ENCODE measurements around the gene UCK1.
A peak's percentile ranks its signal among the peaks of the same experiment; 100 is the strongest.

UCK1 gene

DNA sequence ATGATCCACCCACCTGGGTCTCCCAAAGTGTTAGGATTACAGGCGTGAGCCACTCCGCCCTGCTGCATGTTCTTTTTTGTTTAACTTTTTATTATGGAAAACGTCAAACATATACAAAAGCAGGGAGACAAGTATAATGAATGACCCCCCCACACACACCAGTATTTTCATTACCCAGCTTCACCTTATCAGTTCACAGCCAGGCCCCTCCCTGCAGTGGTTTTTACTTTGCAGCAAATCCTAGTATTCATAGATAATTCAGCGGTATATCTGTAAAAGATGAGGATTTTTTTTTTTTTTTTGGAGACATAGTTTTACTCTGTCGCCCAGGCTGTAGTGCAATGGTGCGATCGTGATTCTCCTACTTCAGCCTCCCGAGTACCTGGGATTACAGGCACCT lies 26.1 kb downstream of the UCK1 start:
- TF ChIP-seq POLR2A (IDR thresholded peaks at IDR 0.05; ENCODE audit: low read depth, low read length), result no peak
- DNase-seq (ENCODE audit: insufficient read length, low spot score), result no peak
- FAIRE-seq, result no peak

DNA sequence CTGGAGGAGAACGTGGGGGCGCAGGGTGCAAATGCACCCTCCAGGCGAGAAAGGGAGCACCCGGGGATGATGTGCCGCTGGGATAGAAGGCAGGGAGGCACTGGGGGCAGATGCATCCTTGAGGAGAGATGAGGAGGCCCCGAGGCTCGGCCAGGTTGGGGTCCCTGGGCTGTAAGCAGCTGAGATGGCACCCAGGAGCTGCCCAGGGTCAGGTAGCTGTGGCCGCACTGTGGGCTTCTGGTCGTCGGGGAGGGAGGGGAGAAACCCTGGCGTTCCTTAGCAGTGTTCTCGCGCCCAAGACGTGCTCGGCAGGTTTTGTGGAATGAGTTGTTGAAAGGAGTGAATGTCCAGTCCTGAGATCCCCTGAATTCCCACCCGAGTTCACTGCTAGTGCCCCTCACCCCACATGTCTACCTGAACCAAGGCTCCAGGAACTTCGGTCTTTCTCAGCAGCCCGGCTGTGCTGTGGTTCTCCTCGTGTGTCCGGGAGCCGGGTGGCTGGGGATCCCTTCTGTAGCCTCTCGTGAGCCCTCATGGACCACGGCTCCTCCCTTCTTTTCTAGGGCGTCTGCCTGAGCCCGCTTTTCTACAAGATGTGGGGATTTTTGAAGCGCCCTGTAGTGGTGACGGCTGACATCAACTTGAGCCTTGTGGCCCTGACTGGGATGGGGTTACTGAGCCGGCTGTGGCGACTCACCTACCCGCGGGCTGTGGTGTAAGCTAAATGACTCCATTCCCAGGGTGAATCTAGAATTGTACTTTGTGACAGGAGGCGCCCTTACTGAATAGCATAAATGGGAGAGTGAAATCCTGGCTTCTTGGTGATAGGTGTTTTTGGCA lies 27.2 kb downstream of the UCK1 start:
- DNase-seq (ENCODE audit: insufficient read length, low spot score) (no peak), FAIRE-seq (no peak)
- TF ChIP-seq POLR2A (IDR thresholded peaks at IDR 0.05; ENCODE audit: low read depth, low read length), result no peak

DNA sequence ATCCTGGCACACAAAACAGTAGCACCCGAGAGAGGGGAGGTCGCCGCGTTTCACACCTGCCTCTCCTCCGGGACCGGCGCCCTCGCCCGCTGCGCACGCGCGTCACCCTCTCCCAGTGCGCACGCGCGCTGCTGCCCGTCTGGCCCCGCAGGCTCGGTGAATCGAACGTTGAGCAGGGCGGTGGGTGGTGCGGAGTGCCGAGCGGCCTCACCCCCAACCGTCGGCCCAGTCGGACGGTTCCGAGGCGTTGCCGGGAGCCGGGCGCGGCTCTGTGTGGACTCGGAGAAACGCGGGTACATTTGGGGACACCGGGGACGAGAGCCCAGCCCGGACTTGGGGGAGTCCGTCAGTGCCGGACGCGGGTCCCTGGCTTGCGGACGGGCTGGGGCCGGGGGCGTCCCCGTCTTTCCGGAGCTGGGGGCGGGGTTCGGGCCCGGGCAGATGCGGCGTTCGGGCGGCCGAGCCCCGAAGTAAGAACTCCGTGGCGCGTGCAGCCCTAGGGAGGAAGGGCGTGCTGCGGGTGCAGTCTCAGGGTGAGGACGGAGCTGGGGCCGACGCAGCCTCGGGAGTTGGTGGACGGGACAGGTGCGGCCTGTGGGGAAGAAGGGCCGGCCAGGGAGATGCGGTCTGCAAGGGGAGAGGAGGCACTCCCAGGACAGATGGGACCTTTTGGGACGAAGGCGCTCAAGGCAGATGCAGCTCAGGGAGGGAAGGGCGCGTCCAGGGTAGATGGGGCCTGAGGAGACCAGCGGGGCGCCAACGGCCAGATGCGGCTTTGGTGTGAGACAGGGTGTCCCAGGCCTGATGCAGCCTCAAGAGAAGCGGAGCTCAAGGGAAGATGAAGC lies 28.1 kb downstream of the UCK1 start, which contains the start of gene POMT1:
Gene POMT1 (plus strand): TSS at position 138 of the 845 bp plus-strand sequence. CDS start 1,301 bp downstream, outside the sequence.
- DNase-seq (ENCODE audit: insufficient read length, low spot score) (peak; percentile 46), FAIRE-seq (no peak)
- TF ChIP-seq POLR2A (IDR thresholded peaks at IDR 0.05; ENCODE audit: low read depth, low read length), result peak; percentile 35; the same call in 1 of the 2 replicates

DNA sequence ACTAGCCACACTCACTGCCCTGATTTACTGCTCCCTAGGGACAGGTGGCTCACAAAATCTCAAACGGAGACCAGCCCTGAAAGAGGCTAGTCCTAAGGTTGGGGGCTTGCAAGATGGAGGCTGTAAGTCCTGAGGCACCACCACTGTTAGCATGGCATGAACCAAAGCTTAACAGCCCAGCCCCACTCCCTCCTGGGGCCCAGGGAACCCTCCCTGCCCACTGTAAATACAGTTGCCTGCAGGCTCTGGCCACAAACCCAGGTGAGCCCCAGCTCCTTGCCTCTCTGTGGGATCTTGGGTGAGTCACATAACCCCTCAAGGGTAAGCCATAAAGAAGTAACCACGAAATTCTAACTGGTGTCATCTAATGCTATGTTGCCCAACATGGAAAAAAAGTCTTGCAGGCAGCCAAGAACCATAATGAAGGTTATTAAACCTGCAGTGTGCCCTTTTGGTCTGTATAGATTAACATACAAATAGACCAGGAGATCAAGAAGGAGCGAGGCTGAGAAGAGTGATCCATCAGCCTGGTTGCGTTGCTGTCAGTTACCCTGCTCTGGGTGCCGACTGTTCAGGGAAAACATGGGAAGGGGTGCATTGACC lies 30.0 kb downstream of the UCK1 start:
- FAIRE-seq (no peak), DNase-seq (ENCODE audit: insufficient read length, low spot score) (no peak)
- TF ChIP-seq POLR2A (IDR thresholded peaks at IDR 0.05; ENCODE audit: low read depth, low read length), result no peak

DNA sequence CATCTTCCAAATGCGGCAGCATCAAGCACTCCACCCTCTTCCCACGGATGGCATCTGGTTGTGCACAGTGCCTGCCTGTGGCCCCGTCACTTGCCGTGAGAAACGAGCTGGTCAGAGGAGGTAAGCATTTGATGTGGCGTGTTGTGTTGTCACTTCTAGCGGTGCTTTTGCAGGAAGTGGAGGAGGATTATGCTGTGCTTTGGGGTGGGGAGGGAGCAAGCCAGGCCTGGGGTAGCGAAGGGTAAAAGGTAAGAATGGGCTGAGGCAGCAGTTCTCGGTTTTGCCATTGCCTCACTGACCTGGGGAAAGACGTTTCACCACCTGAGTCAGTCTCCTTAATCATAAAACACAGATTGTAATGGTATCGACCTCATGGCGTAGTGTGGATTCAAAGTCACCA lies 30.7 kb downstream of the UCK1 start:
- no peak for TF ChIP-seq POLR2A (IDR thresholded peaks at IDR 0.05; ENCODE audit: low read depth, low read length)
- FAIRE-seq (no peak), DNase-seq (ENCODE audit: insufficient read length, low spot score) (no peak)

DNA sequence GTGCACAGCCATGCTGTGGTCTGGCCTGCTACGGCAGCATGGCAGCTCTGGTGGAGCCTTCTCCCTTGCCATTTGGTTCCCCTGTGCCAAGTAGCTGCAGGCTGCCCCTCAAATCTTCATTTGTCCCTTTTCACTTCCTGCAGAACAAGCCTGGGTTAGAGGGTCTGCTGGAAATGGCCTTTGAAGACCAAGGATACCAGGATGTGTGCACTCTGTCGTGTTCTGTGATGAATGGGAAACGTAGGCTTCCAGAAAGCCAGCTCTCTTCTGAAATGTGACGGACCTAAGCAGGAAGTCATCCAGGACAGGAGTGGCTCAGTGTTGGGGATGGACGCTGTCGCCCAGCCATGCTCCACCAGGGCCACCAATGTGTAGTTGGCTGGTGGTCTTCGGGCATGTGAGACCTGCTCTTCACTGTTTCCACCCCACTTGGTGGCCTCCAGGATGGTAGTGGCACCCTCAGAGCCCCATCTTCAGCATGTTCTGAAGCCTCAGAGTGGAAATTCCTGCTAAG lies 31.8 kb downstream of the UCK1 start:
- TF ChIP-seq POLR2A (IDR thresholded peaks at IDR 0.05; ENCODE audit: low read depth, low read length), result no peak
- no peak for FAIRE-seq
- no peak for DNase-seq (ENCODE audit: insufficient read length, low spot score)

DNA sequence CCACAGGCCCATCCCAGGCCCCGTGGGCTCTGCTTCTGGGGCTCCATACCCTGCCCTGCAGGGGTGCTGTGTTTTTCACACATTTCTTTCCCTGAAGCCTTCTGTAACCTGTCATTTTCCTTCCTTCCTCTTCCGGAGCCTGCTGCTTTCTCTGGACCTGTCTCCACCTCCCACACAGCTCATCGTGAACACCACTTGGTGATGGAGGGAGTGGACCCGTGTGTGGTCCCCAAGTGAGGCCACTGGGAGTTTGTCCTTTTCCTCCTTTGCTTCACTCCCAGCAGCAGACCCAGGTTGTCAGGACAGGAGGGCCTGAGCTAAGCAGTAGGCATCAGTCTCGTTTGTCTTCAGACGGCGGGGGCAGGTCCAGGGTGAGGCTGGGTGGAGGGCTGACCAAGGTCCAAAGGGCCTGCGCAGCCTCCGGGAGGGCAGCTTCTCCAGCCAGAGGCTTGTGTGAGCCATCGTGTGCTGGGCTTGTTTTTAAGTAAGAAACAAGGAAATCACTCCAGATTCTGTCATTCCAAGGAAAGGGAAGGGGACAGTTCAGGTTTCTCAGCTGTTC lies 34.1 kb downstream of the UCK1 start:
- FAIRE-seq, result no peak
- TF ChIP-seq POLR2A (IDR thresholded peaks at IDR 0.05; ENCODE audit: low read depth, low read length), result no peak
- DNase-seq (ENCODE audit: insufficient read length, low spot score), result no peak

DNA sequence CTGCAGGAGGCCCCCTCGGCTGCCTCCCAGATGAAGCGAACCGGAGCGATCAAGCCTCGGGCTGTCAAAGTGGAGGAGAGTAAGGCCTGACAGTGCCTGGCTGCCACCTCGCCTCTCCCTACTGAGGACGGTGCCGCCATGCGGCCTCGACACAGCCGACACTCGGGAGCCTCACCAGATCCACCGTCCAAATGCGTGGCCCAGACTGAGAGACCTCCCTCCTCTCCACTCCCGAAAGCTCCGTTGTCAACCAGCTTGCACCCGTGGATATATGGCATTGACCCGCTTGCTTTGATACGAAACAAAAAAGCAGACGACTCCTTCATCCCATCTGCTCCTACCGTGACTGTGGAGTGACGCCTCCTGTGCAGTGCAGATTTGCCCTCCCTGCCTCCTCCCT lies 35.3 kb downstream of the UCK1 start:
- FAIRE-seq (no peak), DNase-seq (ENCODE audit: insufficient read length, low spot score) (no peak)
- TF ChIP-seq POLR2A (IDR thresholded peaks at IDR 0.05; ENCODE audit: low read depth, low read length), result no peak

DNA sequence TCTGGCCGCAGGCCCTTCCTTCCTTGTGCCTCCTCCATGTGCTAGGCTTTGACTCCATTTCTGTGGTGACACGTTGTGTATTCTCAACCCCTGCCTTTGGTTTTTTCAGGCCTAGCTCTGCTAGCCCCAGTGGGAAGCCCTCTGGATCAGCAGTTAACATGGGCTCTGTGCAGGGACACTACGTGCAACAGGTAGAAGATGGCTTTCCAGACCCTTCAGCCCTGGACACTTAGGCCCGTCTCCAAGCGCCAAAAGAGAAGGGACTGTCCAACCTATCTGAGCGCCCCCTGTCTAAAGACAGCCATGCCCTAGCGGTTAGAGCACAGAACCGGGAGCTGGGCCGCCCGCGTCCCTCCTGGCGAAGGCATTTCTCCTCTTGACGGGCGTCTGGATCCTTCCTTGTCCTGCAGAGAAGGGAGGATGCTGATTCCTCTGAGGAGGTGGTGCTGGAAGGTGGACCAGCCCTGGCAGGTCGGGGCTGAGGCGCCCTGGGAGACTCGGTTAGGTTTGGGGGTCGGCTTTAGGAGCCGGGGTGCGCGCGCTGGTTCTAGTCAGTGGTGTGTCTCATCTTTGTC lies 36.7 kb downstream of the UCK1 start:
- no peak for TF ChIP-seq POLR2A (IDR thresholded peaks at IDR 0.05; ENCODE audit: low read depth, low read length)
- no peak for FAIRE-seq
- no peak for DNase-seq (ENCODE audit: insufficient read length, low spot score)

DNA sequence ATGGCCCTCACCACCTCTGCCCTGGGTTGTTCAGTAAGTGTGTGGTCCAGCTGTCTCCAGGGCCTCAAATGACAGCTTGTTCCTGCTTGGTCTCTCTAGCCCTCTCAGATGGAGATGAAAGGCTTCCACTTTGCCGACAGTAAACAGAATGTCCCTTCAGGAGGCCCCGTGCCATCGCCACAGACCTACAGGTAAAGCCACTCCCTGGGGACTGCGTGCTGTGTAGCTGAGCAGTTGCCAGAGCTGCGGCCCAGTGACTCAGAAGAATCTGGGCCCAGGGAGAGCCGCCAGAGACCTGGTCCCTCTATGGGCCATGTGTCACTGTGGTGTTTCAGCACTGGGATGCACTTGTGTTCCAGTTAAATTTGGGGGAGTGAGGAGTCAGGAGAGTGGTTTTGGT lies 39.0 kb downstream of the UCK1 start:
- DNase-seq (ENCODE audit: insufficient read length, low spot score) (no peak), FAIRE-seq (no peak)
- no peak for TF ChIP-seq POLR2A (IDR thresholded peaks at IDR 0.05; ENCODE audit: low read depth, low read length)

DNA sequence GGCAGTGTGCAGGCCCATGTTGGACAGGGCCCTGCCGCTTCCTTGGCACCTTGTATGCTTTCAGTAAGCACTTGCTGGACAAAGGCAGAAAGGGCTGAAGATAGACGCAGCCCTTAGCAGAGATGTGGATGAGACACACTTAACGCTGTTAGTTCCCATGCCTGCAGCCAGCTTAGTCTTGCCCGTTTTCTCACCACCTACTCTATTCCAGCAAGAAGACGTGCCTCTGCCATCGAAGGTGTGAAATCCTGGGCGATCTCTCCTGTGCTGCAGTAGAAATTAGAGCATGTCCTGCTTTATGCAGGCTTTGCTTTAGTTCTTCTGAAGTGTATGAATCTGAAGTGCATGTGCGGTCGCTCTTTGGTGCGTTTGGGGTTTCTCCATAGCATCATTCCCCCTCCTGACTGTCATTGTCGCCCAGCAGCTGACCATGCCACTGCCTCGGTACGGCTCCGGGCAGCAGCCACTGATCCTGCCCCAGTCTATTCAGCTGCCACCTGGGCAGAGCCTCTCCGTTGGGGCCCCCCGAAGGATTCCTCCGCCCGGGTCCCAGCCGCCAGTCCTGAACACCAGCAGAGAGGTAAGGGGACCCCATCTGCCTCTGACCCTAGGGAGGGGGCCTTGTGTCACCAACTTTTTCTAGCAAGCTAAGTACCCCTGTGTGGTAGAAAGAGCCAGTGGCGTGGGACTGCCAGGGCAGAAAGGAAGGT lies 39.9 kb downstream of the UCK1 start:
- FAIRE-seq, result no peak
- DNase-seq (ENCODE audit: insufficient read length, low spot score), result no peak

DNA sequence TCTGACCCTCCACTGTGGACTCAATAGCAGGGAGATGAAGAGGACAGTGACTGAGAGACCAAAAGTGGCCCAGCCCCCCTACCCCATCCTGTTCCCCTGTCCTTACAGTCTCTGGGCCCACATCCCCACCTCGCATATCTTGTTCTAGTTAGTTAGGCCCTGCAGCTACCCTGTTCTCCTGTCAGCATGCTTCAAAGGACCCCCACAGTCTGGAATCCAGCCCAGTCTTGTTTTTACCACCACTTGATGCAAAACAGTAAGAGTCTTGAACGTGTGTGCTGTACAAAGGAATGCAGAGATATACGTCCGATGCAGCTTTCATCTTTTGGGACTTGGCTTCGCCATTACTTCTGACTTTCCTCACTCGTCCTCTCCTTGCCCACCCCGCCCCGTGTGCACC lies 40.5 kb downstream of the UCK1 start:
- no peak for TF ChIP-seq POLR2A (IDR thresholded peaks at IDR 0.05; ENCODE audit: low read depth, low read length)
- FAIRE-seq, result no peak
- DNase-seq (ENCODE audit: insufficient read length, low spot score), result no peak

More for the DNA sequence above, 39.9 kb downstream of the UCK1 start:
- no peak for TF ChIP-seq POLR2A (IDR thresholded peaks at IDR 0.05; ENCODE audit: low read depth, low read length)

DNA sequence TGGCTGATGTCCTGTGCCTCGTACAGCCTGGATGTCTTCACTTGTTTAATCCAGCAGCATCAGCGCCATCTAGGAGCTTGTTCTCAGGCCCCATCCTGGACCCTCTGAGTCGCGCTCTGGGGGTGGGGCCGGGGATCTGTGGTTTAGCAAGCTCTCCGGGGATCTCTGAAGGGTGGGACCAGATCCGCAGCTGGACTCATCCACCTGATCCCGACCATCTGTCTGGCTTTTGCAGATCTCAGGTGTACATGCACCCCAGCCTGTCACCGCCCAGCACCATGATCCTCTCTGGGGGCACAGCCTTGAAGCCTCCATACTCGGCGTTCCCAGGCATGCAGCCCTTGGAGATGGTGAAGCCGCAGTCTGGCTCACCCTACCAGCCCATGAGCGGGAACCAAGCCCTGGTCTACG lies 43.4 kb downstream of the UCK1 start:
- DNase-seq (ENCODE audit: insufficient read length, low spot score) (no peak), FAIRE-seq (no peak)
- no peak for TF ChIP-seq POLR2A (IDR thresholded peaks at IDR 0.05; ENCODE audit: low read depth, low read length)

All from H54 (cell line).